ENCODE data around the gene FCER1G.

- TF ChIP-seq CTCF (IDR thresholded peaks at IDR 0.05; ENCODE audit: insufficient read depth, low read length) (no peak), GABPA (IDR thresholded peaks at IDR 0.05; ENCODE audit: low read depth) (no peak), SPI1 (IDR thresholded peaks at IDR 0.05; ENCODE audit: borderline replicate concordance, low read depth) (no peak), REST (IDR thresholded peaks at IDR 0.05; ENCODE audit: insufficient replicate concordance, low read depth) (no peak)
These were observed 7.3 kb downstream of the FCER1G start for GRCh38 chr1:161222175-161223019.
